Measurements from ENCODE around the gene ALDH3B2.
"Not testable (repeated sequence)": the region's sequence is repeated elsewhere in the genome, so short reads cannot be mapped to it uniquely, and the experiment has no call there.

Gene ALDH3B2

DNA sequence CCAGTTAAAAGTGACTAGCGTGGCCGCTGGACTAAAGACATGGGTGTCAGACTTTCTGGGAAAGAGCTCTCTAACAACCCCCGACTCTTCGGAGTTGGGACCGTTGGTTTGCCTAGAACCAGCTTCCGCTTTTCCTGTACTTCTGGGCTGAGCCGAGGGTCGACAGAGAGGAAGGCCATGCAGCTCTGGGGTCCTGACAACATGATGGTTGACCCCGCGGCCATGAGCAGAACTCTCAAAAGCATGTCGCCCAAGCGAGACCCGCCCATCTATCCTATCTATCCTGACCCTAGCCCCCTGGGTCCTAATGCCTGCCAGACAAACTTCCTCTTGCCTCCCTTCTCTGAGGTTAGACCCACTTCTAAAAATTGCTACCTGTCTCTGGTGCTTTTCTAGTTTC is 53.8 kb downstream of the ALDH3B2 start:
- H2BK15ac ChIP-seq (ENCODE audit: low read depth, poor library complexity, severe bottlenecking); H3K23ac ChIP-seq (ENCODE audit: low read length in 2 of 2); H3K36me3 ChIP-seq (ENCODE audit: control insufficient read depth in 1 of 2, insufficient read depth in 2 of 2, low read depth in 1 of 2, low read length in 2 of 2); H3K18ac ChIP-seq (ENCODE audit: low read depth in 1 of 2, low read length in 2 of 2); H3K9ac ChIP-seq (ENCODE audit: low read length); H3K27ac ChIP-seq (ENCODE audit: low read length, poor library complexity, severe bottlenecking); H3K9me3 ChIP-seq (ENCODE audit: control insufficient read depth, low read length); H4K91ac ChIP-seq (ENCODE audit: low read length); H2AFZ ChIP-seq (ENCODE audit: low read depth, low read length); H3K14ac ChIP-seq (ENCODE audit: low read length in 2 of 2); H2AK5ac ChIP-seq (ENCODE audit: low read length, severe bottlenecking); H2BK120ac ChIP-seq (ENCODE audit: low read depth, low read length); H2BK5ac ChIP-seq (ENCODE audit: low read depth, low read length, poor library complexity, severe bottlenecking); H3K4me1 ChIP-seq (ENCODE audit: control insufficient read depth, insufficient read depth, low read depth, low read length); H3K4ac ChIP-seq (ENCODE audit: low read depth in 1 of 2, low read length in 2 of 2); H2BK12ac ChIP-seq (ENCODE audit: low read length in 2 of 2); H4K8ac ChIP-seq (ENCODE audit: low read length); H3K79me1 ChIP-seq (replicated peaks; ENCODE audit: low read length, poor library complexity, severe bottlenecking): not testable (repeated sequence)
- Histone ChIP-seq H3K4me3 (ENCODE audit: insufficient read depth in 1 of 2, low read depth in 1 of 2, low read length in 2 of 2) (peak overlapping the region in 1 of 2 experiments; percentile 55), H3K27me3 (ENCODE audit: control insufficient read depth in 1 of 2, insufficient read depth in 1 of 2, low read length in 2 of 2) (peaks cover 8 to 27% of the 10 kb centered on the region in 2 experiments), H3K4me2 (ENCODE audit: low read length, poor library complexity, severe bottlenecking) (peak overlapping the region; percentile 9)
- DNase-seq: peak; percentile 62
- 0% methylated on average over 13 of the region's 13 CpGs for WGBS

DNA sequence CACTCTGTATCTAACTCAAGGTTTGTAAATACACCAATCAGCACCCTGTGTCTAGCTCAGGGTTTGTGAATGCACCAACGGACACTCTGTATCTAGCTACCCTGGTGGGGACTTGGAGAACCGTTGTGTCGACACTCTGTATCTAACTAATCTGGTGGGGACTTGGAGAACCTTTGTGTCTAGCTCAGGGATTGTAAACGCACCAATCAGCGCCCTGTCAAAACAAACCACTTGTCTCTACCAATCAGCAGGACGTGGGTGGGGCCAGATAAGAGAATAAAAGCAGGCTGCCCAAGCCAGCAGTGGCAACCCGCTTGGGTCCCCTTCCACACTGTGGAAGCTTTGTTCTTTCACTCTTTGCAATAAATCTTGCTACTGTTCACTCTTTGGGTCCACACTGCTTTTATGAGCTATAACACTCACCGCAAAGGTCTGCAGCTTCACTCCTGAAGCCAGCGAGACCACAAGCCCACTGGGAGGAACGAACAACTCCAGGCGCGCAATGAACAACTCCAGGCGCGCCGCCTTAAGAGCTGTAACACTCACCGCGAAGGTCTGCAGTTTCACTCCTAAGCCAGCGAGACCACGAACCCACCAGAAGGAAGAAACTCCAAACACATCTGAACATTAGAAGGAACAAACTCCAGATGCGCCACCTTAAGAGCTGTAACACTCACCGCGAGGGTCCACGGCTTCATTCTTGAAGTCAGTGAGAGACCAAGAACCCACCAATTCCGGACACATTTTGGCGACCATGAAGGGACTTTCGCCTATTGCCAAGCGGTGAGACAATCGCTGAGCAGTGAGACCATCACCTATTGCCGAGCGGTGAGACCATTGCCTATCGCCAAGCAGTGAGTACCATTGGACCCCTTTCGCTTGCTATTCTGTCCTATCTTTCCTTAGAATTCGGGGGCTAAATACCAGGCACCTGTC is 54.5 kb downstream of the ALDH3B2 start:
- not testable (repeated sequence) for H3K18ac ChIP-seq (ENCODE audit: low read depth in 1 of 2, low read length in 2 of 2); H3K9ac ChIP-seq (ENCODE audit: low read length); H3K14ac ChIP-seq (ENCODE audit: low read length in 2 of 2); H2BK5ac ChIP-seq (ENCODE audit: low read depth, low read length, poor library complexity, severe bottlenecking); H2AK5ac ChIP-seq (ENCODE audit: low read length, severe bottlenecking); H4K91ac ChIP-seq (ENCODE audit: low read length); H3K36me3 ChIP-seq (ENCODE audit: control insufficient read depth in 1 of 2, insufficient read depth in 2 of 2, low read depth in 1 of 2, low read length in 2 of 2); H2BK15ac ChIP-seq (ENCODE audit: low read depth, poor library complexity, severe bottlenecking); H3K4me1 ChIP-seq (ENCODE audit: control insufficient read depth, insufficient read depth, low read depth, low read length); H3K4ac ChIP-seq (ENCODE audit: low read depth in 1 of 2, low read length in 2 of 2); H2AFZ ChIP-seq (ENCODE audit: low read depth, low read length); H3K23ac ChIP-seq (ENCODE audit: low read length in 2 of 2); H2BK12ac ChIP-seq (ENCODE audit: low read length in 2 of 2); H3K79me1 ChIP-seq (replicated peaks; ENCODE audit: low read length, poor library complexity, severe bottlenecking); H3K27ac ChIP-seq (ENCODE audit: low read length, poor library complexity, severe bottlenecking); H3K9me3 ChIP-seq (ENCODE audit: control insufficient read depth, low read length); H2BK120ac ChIP-seq (ENCODE audit: low read depth, low read length)
- WGBS: 12% methylated on average over 32 of the region's 33 CpGs
- Histone ChIP-seq H3K4me2 (ENCODE audit: low read length, poor library complexity, severe bottlenecking) (peak overlapping the region; percentile 9), H3K4me3 (ENCODE audit: insufficient read depth in 1 of 2, low read depth in 1 of 2, low read length in 2 of 2) (peak overlapping the region in 1 of 2 experiments; percentile 49), H3K27me3 (ENCODE audit: control insufficient read depth in 1 of 2, insufficient read depth in 1 of 2, low read length in 2 of 2) (peaks cover 8 to 34% of the 10 kb centered on the region in 2 experiments), H4K8ac (ENCODE audit: low read length) (peak overlapping the region; percentile 45)
- peak; percentile 37 for DNase-seq

DNA sequence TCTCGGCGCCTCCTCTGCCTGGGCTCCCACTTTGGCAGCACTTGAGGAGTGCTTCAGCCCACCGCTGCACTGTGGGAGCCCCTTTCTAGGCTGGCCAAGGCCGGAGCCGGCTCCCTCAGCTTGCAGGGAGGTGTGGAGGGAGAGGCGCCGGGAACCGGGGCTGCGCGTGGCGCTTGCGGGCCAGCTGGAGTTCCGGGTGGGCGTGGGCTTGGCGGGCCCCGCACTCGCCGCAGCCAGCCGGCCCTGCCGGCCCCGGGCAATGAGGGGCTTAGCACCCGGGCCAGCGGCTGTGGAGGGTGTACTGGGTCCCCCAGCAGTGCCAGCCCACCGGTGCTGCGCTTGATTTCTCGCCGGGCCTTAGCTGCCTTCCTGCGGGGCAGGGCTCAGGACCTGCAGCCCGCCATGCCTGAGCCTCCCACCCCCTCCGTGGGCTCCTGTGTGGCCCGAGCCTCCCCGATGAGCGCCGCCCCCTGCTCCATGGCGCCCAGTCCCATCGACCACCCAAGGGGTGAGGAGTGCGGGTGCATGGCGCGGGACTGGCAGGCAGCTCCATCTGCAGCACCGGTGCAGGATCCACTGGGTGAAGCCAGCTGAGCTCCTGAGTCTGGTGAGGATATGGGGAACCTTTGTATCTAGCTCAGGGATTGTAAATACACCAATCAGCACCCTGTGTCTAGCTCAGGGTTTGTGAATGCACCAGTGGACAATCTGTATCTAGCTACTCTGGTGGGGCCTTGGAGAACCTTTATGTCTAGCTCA is 55.3 kb downstream of the ALDH3B2 start:
- H3K9me3 ChIP-seq (ENCODE audit: control insufficient read depth, low read length); H3K4me3 ChIP-seq (ENCODE audit: insufficient read depth in 1 of 2, low read depth in 1 of 2, low read length in 2 of 2); H3K9ac ChIP-seq (ENCODE audit: low read length); H3K4ac ChIP-seq (ENCODE audit: low read depth in 1 of 2, low read length in 2 of 2); H2AFZ ChIP-seq (ENCODE audit: low read depth, low read length); H2AK5ac ChIP-seq (ENCODE audit: low read length, severe bottlenecking); H3K18ac ChIP-seq (ENCODE audit: low read depth in 1 of 2, low read length in 2 of 2); H2BK15ac ChIP-seq (ENCODE audit: low read depth, poor library complexity, severe bottlenecking); H3K4me2 ChIP-seq (ENCODE audit: low read length, poor library complexity, severe bottlenecking); H4K8ac ChIP-seq (ENCODE audit: low read length); H2BK5ac ChIP-seq (ENCODE audit: low read depth, low read length, poor library complexity, severe bottlenecking); H3K79me1 ChIP-seq (replicated peaks; ENCODE audit: low read length, poor library complexity, severe bottlenecking); H3K27ac ChIP-seq (ENCODE audit: low read length, poor library complexity, severe bottlenecking); DNase-seq; H2BK12ac ChIP-seq (ENCODE audit: low read length in 2 of 2); H3K23ac ChIP-seq (ENCODE audit: low read length in 2 of 2); H4K91ac ChIP-seq (ENCODE audit: low read length); H2BK120ac ChIP-seq (ENCODE audit: low read depth, low read length); H3K4me1 ChIP-seq (ENCODE audit: control insufficient read depth, insufficient read depth, low read depth, low read length); H3K36me3 ChIP-seq (ENCODE audit: control insufficient read depth in 1 of 2, insufficient read depth in 2 of 2, low read depth in 1 of 2, low read length in 2 of 2); H3K14ac ChIP-seq (ENCODE audit: low read length in 2 of 2): not testable (repeated sequence)
- 94% methylated on average over 35 of the region's 40 CpGs for WGBS
- peaks cover 8 to 37% of the 10 kb centered on the region in 2 experiments for H3K27me3 ChIP-seq (ENCODE audit: control insufficient read depth in 1 of 2, insufficient read depth in 1 of 2, low read length in 2 of 2)
